Spleen (tissue), 11 donors: ENCODE results near the gene MCOLN2. TPM values are rescaled to one million over a fixed set of nuclear protein-coding genes. Genes with fewer than 3 reads are reported as not detected.

Experiments used
- DNase-seq: peaks from one replicate; pipeline ENCODE4 v3.0.0-alpha.2; 2020
- H3K27ac ChIP-seq, 8 donors: fragments of 200-600 bp; sonication (generic) in 7 of 8; 1 replicate in 4 of 8; 2 replicates in 4 of 8; pipeline versions ENCODE4 v1.5.0 to v1.8.0; 2016 to 2021; ENCODE audit warnings: inconsistent platforms in 4 of 8, mild to moderate bottlenecking in 4 of 8, moderate library complexity in 1 of 8
- H3K27me3 ChIP-seq, 7 donors: fragments of 200-600 bp; sonication (generic) in 6 of 7; replicated peaks in 1 of 7; 1 replicate in 4 of 7; 2 replicates in 3 of 7; pipeline versions ENCODE4 v1.5.0 to v1.8.0; 2016 to 2021; ENCODE audit warnings: inconsistent platforms in 3 of 7, mild to moderate bottlenecking in 1 of 7
- H3K36me3 ChIP-seq, 6 donors: fragments of 200-600 bp; sonication (generic) in 5 of 6; 1 replicate in 4 of 6; 2 replicates in 2 of 6; pipeline versions ENCODE4 v1.5.0 to v1.8.0; 2016 to 2021; ENCODE audit warnings: inconsistent platforms in 2 of 6
- H3K4me1 ChIP-seq, 6 donors: fragments of 200-600 bp; sonication (generic) in 5 of 6; 1 replicate in 3 of 6; 2 replicates in 3 of 6; pipeline versions ENCODE4 v1.5.0 to v1.8.0; 2016 to 2021; ENCODE audit warnings: inconsistent platforms in 3 of 6
- H3K4me3 ChIP-seq, 8 donors: fragments of 200-600 bp; sonication (generic) in 7 of 8; 1 replicate in 4 of 8; 2 replicates in 4 of 8; pipeline versions ENCODE4 v1.5.0 to v1.8.0; 2016 to 2021; ENCODE audit warnings: inconsistent platforms in 4 of 8, mild to moderate bottlenecking in 4 of 8, moderate library complexity in 2 of 8
- H3K9me3 ChIP-seq, 8 donors: fragments of 200-600 bp; sonication (generic) in 7 of 8; 1 replicate in 4 of 8; 2 replicates in 4 of 8; pipeline versions ENCODE4 v1.5.0 to v1.8.0; 2016 to 2021; ENCODE audit warnings: inconsistent platforms in 4 of 8
- POLR2A ChIP-seq, 3 donors: fragments of 450-650 bp; IDR thresholded peaks; one replicate each; pipeline ENCODE4 v1.5.1; 2017; ENCODE audit warnings: antibody characterized with exemption in 3 of 3, mild to moderate bottlenecking in 1 of 3
- POLR2AphosphoS5 ChIP-seq, 3 donors: sonication (generic); formaldehyde crosslinking; IDR thresholded peaks; one replicate each; pipeline ENCODE4 v1.5.1; 2017; ENCODE audit warnings: antibody characterized with exemption in 3 of 3
- WGBS, 5 donors: extraction: QIAGEN DNeasy Blood & Tissue Kit in 3 of 5; methylation state at CpG; one replicate each; pipeline versions ENCODE4 v1.1.5 to v1.1.7; 2013 to 2018; 5-methylcytosine and 5-hydroxymethylcytosine counted together
- intact Hi-C: fragments of 100-400 bp; cut with DNase I; formaldehyde crosslinking; loops from one replicate; pipeline ENCODE4 v1.15.0; 2023; ENCODE audit warnings: low total_unique reads
- polyA plus RNA-seq, 3 donors: library from polyadenylated mRNA; stranded (reverse); fragments of 200-250 nt; gene quantifications; one replicate each; pipeline ENCODE4 v1.2.1, GENCODE V29; 2013
- total RNA-seq, 7 donors: library from RNA; depleted of rRNA in 3 of 7; stranded (reverse); fragments of >200 nt in 3 of 7; fragmentation: NEBNext Ultra II Directional in 4 of 7; extraction: Animal tissue kit (Norgen Biotek cat#: 25700) in 4 of 7; gene quantifications; one replicate each; pipeline versions ENCODE4 v1.1.0 to v1.2.1, GENCODE V29; 2016 to 2021
- TF ChIP-seq, protein P1 (sequence below), 11 experiments: fragments of 200-600 bp in 7 of 11; fragments of 450-650 bp in 4 of 11; sonication (generic) in 4 of 11; IDR thresholded peaks in 8 of 11; conservative IDR thresholded peaks in 3 of 11; 1 replicate in 7 of 11; 2 replicates in 4 of 11; pipeline versions ENCODE4 v1.4.0 to v1.8.0; 2016 to 2021; ENCODE audit warnings: antibody characterized with exemption in 11 of 11, inconsistent platforms in 4 of 11, mild to moderate bottlenecking in 1 of 11
- donor health status: healthy with polysubstance abuse.
- donor health status: DM: no; HTN: no; CAD: no; lungs with moderate emphysema.
- donor health status: DM: no; HTN: no; CAD: no.
- donor health status: Bipolar disorder and iron deficiency.
- donor health status: healthy.
- donor health status: DM: no; HTN: no; CAD: no.
- donor health status: DM: yes; HTN: yes; CAD: no.

The MCOLN2 gene
- total and polyA plus RNA-seq, 10 donors = 13.1 to 32.8 (median 16.9) TPM

- no peak for DNase-seq
- H3K9me3 ChIP-seq = no peaks in the 10 kb centered on the region
- TF ChIP-seq, protein P1, sequence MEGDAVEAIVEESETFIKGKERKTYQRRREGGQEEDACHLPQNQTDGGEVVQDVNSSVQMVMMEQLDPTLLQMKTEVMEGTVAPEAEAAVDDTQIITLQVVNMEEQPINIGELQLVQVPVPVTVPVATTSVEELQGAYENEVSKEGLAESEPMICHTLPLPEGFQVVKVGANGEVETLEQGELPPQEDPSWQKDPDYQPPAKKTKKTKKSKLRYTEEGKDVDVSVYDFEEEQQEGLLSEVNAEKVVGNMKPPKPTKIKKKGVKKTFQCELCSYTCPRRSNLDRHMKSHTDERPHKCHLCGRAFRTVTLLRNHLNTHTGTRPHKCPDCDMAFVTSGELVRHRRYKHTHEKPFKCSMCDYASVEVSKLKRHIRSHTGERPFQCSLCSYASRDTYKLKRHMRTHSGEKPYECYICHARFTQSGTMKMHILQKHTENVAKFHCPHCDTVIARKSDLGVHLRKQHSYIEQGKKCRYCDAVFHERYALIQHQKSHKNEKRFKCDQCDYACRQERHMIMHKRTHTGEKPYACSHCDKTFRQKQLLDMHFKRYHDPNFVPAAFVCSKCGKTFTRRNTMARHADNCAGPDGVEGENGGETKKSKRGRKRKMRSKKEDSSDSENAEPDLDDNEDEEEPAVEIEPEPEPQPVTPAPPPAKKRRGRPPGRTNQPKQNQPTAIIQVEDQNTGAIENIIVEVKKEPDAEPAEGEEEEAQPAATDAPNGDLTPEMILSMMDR (IDR thresholded peaks at IDR 0.05 in 8 of 11, conservative IDR thresholded peaks at IDR 0.05 in 3 of 11) = no peak
- no peak for TF ChIP-seq POLR2A (IDR thresholded peaks at IDR 0.05)
- TF ChIP-seq POLR2AphosphoS5 (IDR thresholded peaks at IDR 0.05) = no peak
- H3K4me1 ChIP-seq = no peaks in the 10 kb centered on the region
- intact Hi-C loops = no loop called here
- H3K27ac ChIP-seq = no peak overlapping the region
- no peaks in the 10 kb centered on the region for H3K27me3 ChIP-seq
- H3K36me3 ChIP-seq = no peaks in the 10 kb centered on the region
- WGBS, 5 donors = 49 to 87% (median 61%) methylated on average over 7 of the region's 7 CpGs
- no peak overlapping the region for H3K4me3 ChIP-seq
Observed at GRCh38 chr1:84884671-84885389, 112.1 kb downstream of the MCOLN2 start.

DNA sequence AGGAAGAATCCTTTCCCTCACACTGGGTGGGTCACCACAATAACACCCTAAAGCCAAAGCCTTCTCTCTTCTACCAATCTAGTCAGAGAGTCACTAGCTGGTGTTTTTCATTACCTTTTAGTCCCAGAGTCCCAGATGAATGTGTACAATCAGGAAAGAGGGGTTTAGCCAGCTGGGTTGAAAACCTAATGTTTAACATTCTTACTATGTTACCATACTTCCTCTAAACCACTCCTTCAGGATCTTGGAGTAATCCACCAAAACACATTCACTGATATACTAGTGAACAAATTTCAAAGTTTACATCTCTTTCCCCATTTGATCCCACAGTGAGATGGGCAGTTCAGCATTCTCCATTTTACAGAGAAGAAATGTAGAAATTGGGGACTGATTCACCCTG lies 113.6 kb downstream of the MCOLN2 start:
- intact Hi-C loops = no loop called here

GRCh38 chr1:84877592-84877991 lies 119.3 kb downstream of the MCOLN2 start:
- no peak overlapping the region for H3K27ac ChIP-seq
- no peaks in the 10 kb centered on the region for H3K36me3 ChIP-seq
- peaks cover 0 to 22% (median 0%) of the 10 kb centered on the region in 7 donors for H3K27me3 ChIP-seq
- H3K9me3 ChIP-seq = no peaks in the 10 kb centered on the region
- TF ChIP-seq POLR2A (IDR thresholded peaks at IDR 0.05) (no peak), POLR2AphosphoS5 (IDR thresholded peaks at IDR 0.05) (no peak)
- TF ChIP-seq, protein P1 (IDR thresholded peaks at IDR 0.05 in 8 of 11, conservative IDR thresholded peaks at IDR 0.05 in 3 of 11) = no peak
- H3K4me3 ChIP-seq = no peak overlapping the region
- no peak for DNase-seq
- intact Hi-C loops = no loop called here
- no peaks in the 10 kb centered on the region for H3K4me1 ChIP-seq
- WGBS, 5 donors = 83 to 93% (median 86%) methylated on average over 4 of the region's 4 CpGs

More for the DNA sequence above, 113.6 kb downstream of the MCOLN2 start:
- no peak for DNase-seq
- Histone ChIP-seq H3K27me3 (peaks cover 0 to 4% (median 0%) of the 10 kb centered on the region in 7 donors), H3K4me1 (no peaks in the 10 kb centered on the region), H3K36me3 (no peaks in the 10 kb centered on the region), H3K4me3 (no peak overlapping the region), H3K27ac (no peak overlapping the region), H3K9me3 (no peaks in the 10 kb centered on the region)
- TF ChIP-seq POLR2A (IDR thresholded peaks at IDR 0.05) (no peak), POLR2AphosphoS5 (IDR thresholded peaks at IDR 0.05) (no peak)
- TF ChIP-seq, protein P1 (IDR thresholded peaks at IDR 0.05 in 8 of 11, conservative IDR thresholded peaks at IDR 0.05 in 3 of 11) = no peak

GRCh38 chr1:84876353-84876752 lies 120.6 kb downstream of the MCOLN2 start:
- intact Hi-C loops = no loop called here
- H3K27me3 ChIP-seq = peaks cover 0 to 24% (median 0%) of the 10 kb centered on the region in 7 donors
- WGBS, 5 donors = 70 to 86% (median 78%) methylated on average over 5 of the region's 5 CpGs
- H3K27ac ChIP-seq = no peak overlapping the region
- no peak for TF ChIP-seq POLR2AphosphoS5 (IDR thresholded peaks at IDR 0.05)
- TF ChIP-seq, protein P1 (IDR thresholded peaks at IDR 0.05 in 8 of 11, conservative IDR thresholded peaks at IDR 0.05 in 3 of 11) = no peak
- TF ChIP-seq POLR2A (IDR thresholded peaks at IDR 0.05) = no peak
- DNase-seq = no peak
- no peaks in the 10 kb centered on the region for H3K9me3 ChIP-seq
- H3K36me3 ChIP-seq = no peaks in the 10 kb centered on the region
- no peak overlapping the region for H3K4me3 ChIP-seq
- no peaks in the 10 kb centered on the region for H3K4me1 ChIP-seq
